Breast epithelium (tissue), 3 donors: ENCODE measurements around the gene COMMD9.
"Not testable (repeated sequence)": the region's sequence is repeated elsewhere in the genome, so short reads cannot be mapped to it uniquely, and the experiment has no call there.

Experiments used
- CTCF ChIP-seq, 3 donors: fragments of 450-650 bp; IDR thresholded peaks; one replicate each; pipeline ENCODE4 v1.5.1; 2016 to 2017; ENCODE audit warnings: antibody characterized with exemption in 3 of 3, mild to moderate bottlenecking in 3 of 3, moderate library complexity in 3 of 3
- POLR2AphosphoS5 ChIP-seq, 3 donors: sonication (generic); formaldehyde crosslinking; IDR thresholded peaks; one replicate each; pipeline ENCODE4 v1.6.1; 2017; ENCODE audit warnings: antibody characterized with exemption in 3 of 3

- TF ChIP-seq POLR2AphosphoS5, CTCF (IDR thresholded peaks at IDR 0.05): not testable (repeated sequence)
Measured at GRCh38 chr11:36325403-36325802, 36.2 kb upstream of the COMMD9 start.
